Retinal pigment epithelial cell (primary cell): Measurements from ENCODE around the gene XYLT1.

ENCODE experiments used
- DNase-seq: peaks from one replicate; pipeline ENCODE4 v3.0.0-alpha.2; 2010; ENCODE audit warnings: low read depth
- H3K4me3 ChIP-seq: 2 replicates; pipeline ENCODE4 v1.5.1; 2011; ENCODE audit warnings: mild to moderate bottlenecking, low read length, control low read depth, moderate library complexity
- CTCF ChIP-seq: conservative IDR thresholded peaks from 2 replicates; pipeline ENCODE4 v1.5.1; 2011; ENCODE audit warnings: low read depth, low read length, control low read depth, inconsistent platforms

Gene XYLT1

GRCh38 chr16:17377360-17378324 is 93.1 kb downstream of the XYLT1 start:
- no peak for TF ChIP-seq CTCF
- H3K4me3 ChIP-seq, result no peak overlapping the region
- no peak for DNase-seq

GRCh38 chr16:17375461-17376304 is 95.1 kb downstream of the XYLT1 start:
- TF ChIP-seq CTCF, result no peak
- no peak for DNase-seq
- H3K4me3 ChIP-seq, result no peak overlapping the region

- H3K4me3 ChIP-seq, result no peak overlapping the region
- no peak for TF ChIP-seq CTCF
- no peak for DNase-seq
These were observed 96.0 kb downstream of the XYLT1 start for GRCh38 chr16:17374668-17375255.

- no peak overlapping the region for H3K4me3 ChIP-seq
- TF ChIP-seq CTCF, result no peak
- no peak for DNase-seq
These were observed 97.2 kb downstream of the XYLT1 start for GRCh38 chr16:17373533-17373932.

GRCh38 chr16:17372386-17372785 is 98.4 kb downstream of the XYLT1 start:
- TF ChIP-seq CTCF, result no peak
- no peak overlapping the region for H3K4me3 ChIP-seq
- DNase-seq, result no peak

- no peak for TF ChIP-seq CTCF
- no peak for DNase-seq
- H3K4me3 ChIP-seq, result no peak overlapping the region
These were observed 99.5 kb downstream of the XYLT1 start for GRCh38 chr16:17371299-17371698.
